Hypothalamus (tissue), 51 donors: Measurements from ENCODE around the gene METTL8.

ENCODE experiments used
- DNase-seq, 51 donors: peaks; one replicate each; lab custom pipeline; 2025; lab: John Stamatoyannopoulos, UW

Gene METTL8, protein sequence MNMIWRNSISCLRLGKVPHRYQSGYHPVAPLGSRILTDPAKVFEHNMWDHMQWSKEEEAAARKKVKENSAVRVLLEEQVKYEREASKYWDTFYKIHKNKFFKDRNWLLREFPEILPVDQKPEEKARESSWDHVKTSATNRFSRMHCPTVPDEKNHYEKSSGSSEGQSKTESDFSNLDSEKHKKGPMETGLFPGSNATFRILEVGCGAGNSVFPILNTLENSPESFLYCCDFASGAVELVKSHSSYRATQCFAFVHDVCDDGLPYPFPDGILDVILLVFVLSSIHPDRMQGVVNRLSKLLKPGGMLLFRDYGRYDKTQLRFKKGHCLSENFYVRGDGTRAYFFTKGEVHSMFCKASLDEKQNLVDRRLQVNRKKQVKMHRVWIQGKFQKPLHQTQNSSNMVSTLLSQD

DNA sequence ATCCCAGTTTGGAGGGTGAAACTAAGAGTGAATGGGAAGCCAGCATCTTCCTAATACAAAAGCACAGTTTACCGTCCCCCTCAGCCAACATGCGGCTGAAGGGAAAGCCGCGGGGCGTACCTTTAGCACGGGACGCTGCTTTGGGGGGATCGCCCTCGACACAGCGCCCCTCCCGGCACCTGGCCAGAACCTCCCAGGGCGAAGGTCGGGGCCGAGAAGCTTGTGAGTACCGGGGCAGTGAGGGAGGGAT is at the start of gene METTL8:
Gene METTL8 (minus strand): TSS at position 228 of the 250 bp plus-strand sequence. CDS start 41,805 bp downstream, outside the sequence.
- DNase-seq = no peak

DNA sequence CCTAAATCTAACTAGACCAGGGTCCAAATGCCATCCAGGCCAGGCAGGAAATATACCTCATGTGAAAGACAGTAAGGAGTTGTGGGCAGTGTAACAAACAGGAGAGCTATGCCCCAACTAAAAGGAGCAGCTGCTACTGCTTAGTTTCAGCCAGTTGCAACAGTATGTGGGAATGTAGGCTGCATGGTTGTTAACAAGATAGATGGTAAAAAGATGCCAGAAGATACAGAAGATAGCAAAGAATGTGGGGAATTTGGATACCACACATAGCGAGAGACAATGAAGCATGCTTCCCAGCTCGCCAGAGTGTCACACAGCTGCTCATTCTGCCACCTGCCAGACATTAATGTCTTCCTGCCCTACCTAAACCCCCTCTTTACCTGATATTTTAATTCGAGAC is 49.1 kb upstream of the METTL8 start:
- no peak for DNase-seq

DNA sequence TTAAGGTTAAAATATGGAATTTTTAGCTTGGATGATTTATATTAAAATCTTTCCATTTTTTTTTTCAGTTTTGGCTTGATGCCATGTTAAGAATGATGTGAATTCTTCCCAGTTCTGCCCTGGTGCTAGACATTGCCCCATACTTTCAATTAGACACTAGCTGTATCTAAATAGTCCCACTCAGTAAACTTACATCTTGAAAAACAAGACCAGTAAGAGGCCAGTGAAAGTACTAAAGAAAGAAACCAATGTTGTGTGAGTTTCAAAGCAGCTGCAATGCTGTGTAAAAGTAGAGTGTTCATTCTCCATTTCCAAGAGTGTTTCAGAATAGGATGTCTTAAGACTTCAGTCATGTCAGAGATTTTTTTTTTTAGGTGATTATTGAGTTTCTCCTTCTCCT is 48.5 kb upstream of the METTL8 start:
- DNase-seq = no peak

DNA sequence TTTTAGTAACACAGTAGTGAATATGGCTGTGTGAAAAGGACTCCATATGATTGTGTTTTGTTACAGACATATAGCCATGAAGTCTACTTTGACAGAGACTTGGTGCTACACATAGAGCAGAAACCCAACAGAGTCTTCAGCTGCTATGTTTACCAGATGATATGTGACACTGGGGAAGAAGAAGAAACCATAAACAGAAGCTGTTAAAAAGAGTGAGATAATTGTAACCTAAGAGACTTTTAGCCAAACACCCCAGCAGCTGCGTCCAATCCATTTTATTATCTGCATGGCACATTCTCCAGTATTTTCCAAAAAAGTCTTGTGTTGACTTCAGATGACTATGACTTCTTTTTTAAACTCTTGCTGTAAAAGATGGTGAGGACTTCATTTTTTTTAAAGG is 47.1 kb upstream of the METTL8 start:
- no peak for DNase-seq

DNA sequence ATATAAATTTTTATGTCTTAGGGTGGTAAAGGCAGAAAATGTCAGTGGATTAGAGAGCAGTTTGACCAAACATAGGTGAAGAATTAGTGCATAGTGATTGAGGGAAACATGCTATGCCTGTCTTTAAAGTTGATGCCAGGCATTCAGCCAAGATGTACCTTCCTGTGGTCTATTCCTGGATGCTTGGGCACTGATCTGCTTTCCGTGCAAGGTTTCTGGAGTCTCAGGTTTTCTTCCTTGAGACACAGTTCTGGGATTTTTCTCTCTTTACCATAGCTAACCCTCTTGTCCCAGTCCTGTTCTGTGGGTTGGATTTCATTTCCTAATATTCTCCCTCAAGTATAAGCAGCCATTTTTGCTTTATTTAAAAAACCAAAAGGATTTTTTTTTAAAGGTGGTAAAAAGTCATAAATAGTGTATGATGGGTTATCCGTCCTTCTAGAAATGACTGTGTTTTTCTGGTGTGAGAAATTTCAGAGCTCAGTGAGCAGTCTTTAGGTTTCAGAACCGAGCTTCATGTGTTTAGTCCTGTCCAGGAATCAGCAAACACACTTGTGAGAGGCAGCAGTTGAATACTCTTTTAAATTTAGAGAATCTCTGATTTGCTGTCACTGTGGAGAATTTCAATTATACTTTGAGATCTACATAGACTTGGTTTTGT is 45.5 kb upstream of the METTL8 start:
- DNase-seq = no peak

DNA sequence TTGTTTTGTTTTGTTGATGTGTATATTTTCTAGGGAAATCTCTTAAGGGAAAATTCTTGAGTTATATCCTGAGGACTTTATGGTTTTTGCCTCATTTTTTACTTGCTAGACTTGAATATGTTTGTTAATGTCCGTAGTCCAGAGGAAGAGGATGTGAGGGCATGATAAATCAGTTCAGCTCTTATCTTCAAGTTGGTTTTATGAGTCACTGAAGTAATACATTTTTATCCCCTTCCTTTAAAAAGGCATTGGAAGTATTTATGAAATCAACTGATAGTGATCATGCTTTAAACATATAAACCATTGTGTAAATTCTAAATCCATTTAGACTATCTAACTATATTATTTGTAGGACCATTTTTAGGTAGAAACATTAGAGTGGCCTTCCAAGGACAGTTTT is 44.6 kb upstream of the METTL8 start:
- DNase-seq = no peak

DNA sequence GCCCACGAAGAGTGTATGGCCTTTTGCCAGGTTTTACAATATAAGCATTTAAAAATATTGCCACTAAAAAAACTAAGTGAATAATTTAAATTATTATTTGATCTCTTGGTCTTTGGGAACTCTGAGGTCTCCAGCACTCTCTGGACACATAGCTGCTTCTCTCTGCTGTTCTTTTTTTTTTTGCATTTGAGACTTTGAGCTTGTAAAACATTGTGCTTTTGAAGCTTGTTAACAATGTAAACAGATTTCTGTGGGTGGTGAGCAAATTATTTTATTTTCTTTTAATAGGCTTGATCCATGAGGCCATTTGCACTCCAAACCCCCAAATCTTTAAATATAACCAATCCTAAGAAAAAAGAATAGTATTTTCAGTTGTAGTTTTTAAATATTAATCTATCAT is 42.2 kb upstream of the METTL8 start:
- no peak for DNase-seq

DNA sequence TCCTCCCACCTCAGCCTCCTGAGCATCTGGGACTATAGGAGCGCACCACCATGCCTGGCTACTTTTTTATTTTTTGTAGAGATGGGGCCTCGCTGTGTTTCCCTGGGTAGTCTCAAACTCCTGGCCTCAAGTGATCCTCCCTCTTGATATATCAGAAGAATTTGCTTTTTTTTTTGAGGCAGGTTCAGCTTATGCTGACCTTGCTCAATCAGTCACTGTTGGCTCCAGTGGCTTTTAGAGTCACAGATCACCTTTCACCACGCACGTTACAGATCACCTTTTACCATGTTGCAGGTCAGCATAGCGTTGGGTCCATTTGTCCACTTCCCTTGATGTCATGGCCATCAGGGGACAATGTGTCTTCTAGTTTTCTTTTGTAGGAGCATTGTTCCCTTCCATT is 36.3 kb upstream of the METTL8 start:
- DNase-seq = no peak

DNA sequence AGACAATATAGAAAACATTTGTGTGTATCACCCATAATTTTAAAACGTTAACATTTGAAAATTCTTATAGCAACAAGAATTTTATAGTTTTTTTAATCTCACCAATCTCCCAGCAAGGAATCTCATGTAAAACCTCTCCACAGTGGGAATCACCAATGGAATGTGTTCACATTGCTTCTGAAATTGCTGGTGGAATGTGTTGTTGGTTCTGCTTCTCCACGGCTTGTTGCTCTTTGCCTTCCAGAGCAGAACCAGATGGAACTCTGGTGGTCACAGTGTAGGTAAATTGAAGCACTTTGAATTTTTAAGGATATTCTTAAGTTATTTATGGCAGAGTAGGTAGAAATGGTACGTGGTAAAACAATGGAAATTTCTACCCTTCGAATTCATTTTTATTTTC is 35.4 kb upstream of the METTL8 start:
- DNase-seq = no peak

DNA sequence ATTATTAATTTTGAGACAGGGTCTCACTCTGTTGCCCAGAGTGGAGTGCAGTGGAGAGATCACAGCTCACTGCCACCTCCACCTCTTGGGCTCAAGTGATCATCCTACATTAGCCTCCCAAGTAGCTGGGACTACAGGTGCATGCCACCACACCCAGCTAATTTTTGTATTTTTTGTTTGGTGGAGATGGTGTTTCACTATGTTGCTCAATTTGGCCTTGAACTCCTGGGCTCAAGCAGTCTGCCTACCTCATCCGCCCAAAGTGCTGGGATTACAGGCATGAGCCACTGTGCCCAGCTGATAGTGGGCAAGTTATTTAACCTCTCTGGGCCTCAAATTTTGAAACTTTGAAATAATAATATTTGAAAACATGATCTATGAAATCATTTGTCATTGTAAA is 26.7 kb upstream of the METTL8 start:
- no peak for DNase-seq

DNA sequence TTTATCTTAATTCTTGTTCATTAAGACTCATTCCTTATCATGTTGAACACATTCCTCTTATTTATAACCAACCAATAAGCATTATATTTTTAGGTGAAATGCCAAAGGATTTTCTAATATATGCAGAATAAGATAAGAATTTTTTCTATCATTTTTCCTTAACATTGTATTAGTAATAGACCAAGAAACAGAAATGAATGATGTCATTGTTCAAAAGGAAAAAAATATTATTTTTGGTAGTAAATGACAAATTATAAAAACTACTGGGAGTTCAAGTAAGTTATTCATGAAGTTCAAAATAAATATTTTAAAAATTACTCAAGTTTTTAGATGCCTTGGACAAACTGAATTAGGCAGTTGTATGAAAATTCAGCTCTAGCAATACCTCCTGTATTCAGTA is 25.7 kb upstream of the METTL8 start:
- DNase-seq = no peak

DNA sequence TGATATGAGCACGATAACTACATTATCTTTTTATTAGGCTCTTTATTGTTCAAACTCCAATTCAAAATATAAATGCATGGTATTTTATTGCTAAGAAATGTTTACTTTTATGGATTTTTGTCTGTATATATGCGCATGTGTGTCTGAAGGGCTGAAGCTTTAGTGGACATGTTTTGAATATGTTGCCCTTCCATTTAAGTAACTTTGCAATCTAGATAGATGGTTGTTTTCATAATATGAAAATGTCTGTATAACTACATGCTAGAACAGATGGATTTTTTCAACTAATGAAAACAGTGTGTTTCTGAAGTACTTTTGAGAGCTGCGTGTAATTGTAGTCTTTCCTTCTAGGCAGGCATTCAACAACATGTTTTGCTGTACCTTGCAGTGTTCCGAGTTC is 19.0 kb upstream of the METTL8 start:
- no peak for DNase-seq

DNA sequence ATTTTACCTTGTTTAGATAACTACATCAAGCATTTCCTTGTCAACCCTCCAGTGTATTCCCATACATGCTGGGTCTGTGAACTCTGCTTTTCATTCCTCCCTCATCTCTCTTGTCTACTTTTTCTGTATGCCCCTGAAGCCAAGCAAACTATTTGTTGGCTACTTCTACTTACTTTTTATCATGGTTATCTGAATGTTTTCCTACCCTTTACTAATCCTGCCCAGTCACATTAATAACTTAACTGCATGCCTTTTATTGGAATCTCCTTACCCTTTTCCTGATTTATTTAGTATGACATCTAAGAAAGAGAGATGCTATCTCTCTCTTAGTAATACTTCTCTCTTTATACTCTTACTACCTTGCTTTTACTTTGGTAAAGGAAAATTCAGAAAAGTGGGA is 17.3 kb upstream of the METTL8 start:
- no peak for DNase-seq

DNA sequence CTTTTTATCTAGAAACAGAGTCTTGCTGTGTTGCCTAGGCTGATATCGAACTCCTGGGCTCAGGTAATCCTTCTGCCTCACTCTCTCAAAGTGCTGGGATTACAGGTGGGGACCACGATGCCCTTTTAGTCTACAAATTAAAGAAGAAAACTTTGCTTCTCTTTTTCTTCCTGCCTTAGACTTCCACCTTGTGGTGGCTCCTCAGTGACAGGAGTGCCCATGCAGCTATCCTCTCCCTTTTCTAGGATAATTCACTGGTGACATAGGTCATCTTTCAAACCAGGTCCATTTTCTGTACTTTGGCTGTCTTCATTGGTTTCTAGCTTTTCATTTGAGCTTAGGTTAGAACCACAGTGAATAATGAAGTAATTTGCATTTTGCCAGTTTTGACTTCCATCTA is 13.9 kb upstream of the METTL8 start:
- DNase-seq = no peak

DNA sequence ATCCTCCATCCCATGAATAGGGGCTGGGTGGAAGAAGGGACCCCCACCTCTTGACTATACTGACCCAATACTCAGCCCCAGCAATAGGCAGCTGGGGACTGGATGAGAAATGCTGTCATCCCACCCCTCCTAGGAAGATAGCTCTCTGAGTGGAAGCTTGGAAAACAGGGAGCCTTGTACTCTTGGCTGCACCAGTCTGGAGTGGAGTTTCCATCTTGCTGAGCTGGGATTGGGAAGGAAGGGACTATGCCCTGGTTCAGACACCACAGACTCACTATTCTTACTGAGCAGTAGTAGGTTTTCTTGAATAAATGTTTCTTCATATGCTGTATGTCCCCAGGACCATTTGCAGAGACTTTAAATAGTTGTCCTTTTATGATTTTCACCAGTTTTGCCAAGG is 7.7 kb upstream of the METTL8 start:
- no peak for DNase-seq

DNA sequence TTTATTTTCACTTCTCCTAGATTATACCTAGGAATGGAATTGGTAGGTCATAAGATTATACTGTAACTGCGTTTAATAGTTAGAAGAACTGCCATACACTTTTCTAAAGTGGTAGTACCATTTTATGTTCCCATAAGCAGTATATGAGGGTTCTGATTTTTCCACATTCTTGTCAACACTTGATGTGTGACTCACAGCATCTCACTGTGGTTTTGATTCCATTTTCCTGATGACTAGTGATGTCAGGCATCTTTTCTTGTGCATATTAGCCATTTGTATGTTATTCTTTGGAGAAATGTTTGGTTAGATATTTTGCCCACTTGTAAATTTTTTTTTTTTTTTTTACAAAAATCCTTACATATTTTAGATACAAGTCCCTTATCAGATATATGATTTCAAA is 2.5 kb upstream of the METTL8 start:
- no peak for DNase-seq

DNA sequence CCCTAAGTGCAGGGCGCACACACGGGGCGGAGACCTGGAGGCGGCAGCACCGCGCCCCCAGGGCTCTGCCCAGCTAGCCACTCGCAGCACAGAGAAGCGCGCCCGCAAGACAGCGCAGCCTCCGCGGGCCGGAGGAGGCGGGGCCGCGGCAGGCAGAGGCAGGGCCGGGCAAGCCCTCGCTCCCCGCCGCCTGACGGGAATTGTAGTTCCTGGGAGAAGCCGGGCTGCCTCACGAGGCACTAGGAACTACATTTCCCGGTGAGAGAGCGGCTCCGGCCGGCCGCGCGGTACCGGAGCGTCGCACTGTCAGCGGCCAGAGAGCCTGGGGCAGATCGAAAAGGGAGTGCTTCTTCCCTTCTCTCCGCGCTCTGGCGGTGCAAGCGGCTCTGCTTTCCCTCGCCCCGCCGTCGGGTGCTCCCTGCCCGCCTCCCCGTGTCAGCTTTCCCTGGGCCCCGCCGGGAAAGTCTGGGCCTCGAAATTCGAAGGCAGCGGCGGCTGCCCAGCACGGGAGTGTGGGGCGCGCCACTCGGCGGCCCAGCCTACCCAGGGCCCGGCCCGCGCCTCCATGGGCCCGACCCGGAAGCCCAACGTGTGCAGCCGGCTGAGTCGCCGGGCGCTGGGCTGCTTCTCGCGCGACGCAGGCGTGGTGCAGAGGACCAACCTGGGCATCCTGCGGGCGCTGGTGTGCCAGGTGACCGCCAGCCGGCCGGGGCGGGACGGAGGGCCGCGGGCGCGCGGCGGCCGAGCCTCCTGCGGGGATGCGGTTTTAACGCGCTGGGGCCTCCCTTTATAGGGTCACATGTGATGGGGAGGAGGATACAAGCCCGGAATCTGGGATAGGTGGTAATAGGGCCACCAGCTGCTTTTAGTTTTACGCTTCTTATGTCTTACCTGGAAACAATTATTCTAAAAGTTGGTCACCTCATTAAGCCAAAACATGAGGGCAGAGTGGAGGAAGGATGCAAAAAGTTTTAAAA is 511 bp upstream of the METTL8 start, which contains the start of gene DCAF17:
Gene DCAF17 (plus strand): TSS at position 214 of the 977 bp plus-strand sequence. CDS start 352 bp downstream, at position 566.
- peak; percentile 39 to 98 (median 93) for DNase-seq

DNA sequence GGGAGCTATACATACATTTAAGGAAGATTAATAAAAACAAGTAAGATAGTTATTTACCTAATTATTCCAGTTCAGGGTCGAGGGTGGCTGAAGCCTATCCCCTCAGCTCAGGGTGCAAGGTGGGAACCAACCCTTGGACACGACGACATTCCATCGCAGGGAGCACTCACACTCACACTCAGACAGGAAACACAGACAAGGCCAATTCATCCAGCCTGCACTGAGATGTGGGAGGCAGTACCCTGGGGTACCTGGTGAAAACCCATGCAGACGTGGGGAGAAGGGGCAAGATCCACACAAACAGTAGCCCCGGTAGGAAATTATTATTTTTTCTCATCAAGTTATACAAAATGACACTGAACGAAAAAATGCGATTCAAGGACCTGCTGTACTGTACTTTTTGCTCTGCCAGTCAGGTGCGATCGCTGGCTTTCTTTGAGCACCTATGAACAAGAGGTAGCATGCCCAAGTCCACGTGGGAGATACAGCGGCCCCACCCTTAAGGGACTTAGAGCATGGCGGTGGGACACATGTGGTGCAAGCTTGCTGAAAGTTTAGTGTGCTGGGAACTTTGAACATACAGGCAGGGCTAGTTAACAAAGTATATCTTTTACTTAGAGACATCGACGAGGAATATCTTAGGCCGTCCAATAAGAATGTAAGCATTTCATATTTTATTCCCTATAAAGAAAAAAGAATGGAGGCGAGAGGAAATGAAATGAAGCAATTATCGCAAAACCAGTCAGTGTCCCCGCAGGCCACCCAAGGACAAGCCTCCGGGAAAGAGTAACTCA is 624 bp downstream of the METTL8 start:
- peak in 4 of 51 donors; percentile 2 to 60 (median 11) for DNase-seq

DNA sequence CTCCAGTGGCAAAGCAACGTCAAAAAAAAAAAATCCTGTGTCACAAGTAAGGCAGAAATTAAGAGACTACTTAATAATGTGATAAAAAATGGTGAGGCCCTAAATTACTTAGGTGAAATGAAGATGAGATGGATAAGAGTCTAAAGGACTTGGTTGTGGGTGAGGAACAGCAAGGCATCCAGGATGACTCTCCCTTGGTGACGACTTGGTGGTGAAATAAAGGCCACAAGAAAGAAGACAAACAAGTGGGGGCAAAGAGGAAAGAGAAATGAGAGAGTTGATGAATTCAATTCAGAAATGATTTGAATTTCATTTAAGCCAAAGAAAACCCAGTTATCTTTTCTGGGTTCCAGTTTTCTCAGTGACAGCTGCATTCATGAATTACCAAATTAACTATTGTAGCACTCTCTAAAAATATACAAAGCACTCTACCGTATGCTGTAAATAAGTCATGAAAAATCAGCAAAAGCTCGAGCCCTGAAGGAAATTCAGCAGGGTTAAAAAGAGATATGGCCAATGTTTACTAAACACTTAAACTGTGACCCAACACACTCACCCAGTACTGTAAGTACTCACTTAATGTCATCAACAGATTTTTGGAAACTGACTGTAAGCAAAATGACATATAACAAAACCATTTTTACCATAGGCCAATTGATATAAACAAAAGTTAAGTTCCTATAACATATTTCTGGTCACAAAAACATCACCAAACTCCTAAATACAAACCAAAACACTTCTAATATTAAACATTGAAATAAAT is 1.4 kb downstream of the METTL8 start:
- no peak for DNase-seq

DNA sequence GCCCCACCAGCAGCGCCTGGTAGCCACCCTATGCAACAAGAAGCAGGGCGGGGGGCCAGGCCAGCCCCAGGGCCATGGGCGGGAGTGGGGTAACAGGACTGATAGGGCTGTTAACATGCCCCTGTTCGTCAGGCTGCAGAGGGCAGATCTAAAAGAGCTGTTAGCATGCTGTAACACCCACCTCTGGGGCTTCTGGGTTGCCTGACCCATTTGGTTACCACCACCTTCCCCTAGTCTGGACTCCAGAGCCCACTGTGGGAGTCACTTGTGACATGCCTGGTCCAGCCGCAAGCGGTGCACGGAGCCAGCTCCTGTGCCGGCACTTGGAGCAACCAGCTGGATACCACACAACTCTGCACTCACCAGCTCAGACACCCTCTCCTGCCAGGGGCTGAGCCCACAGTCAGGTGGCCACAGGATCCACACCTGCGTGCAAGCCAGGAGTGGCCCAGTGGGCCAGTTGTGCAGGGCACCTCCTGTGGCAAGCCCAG is 2.1 kb downstream of the METTL8 start:
- DNase-seq = no peak
